ENCODE measurements around the gene HARS1. TPM values are rescaled to one million over a fixed set of nuclear protein-coding genes. Genes with fewer than 3 reads are reported as not detected.
A peak's percentile ranks its signal among the peaks of the same experiment; 100 is the strongest.
"Not testable (repeated sequence)": the region's sequence is repeated elsewhere in the genome, so short reads cannot be mapped to it uniquely, and the experiment has no call there.

Gene HARS1
- total and polyA plus RNA-seq, 4 experiments from 2014 or later = 60.7 to 72.9 (median 67.1) TPM

- Mint-ChIP-seq H3K27me3 (peaks cover 2% of the 10 kb centered on the region in 2 donors), H3K4me3 (peak overlapping the region; percentile 90 to 96 (median 90)), H3K27ac (peak overlapping the region; percentile 47 to 93 (median 81)), H3K4me1 (peaks cover 10 to 30% (median 20%) of the 10 kb centered on the region in 4 donors), H3K9me3 (peaks cover 0 to 7% (median 2%) of the 10 kb centered on the region in 8 donors), H3K36me3 (no peaks in the 10 kb centered on the region)
- intact Hi-C loops (cut with micrococcal nuclease) = loop anchor here (2.0 kb wide), 1 partner anchor 15 kb away; the partner anchor contains the start of genes IK and NDUFA2
- DNase-seq = peak in 4 of 5 donors; percentile 42 to 52 (median 43)
- peaks cover 13% of the 10 kb centered on the region for H3K4me1 ChIP-seq (ENCODE audit: insufficient read depth, low read length)
- H3K27me3 ChIP-seq (ENCODE audit: insufficient read depth, low read length) = no peaks in the 10 kb centered on the region
- peak overlapping the region; percentile 41 for H3K27ac ChIP-seq (ENCODE audit: low read depth, low read length)
- no peaks in the 10 kb centered on the region for H3K9me3 ChIP-seq (ENCODE audit: control insufficient read depth in 1 of 2, low read length in 2 of 2)
- peak overlapping the region; percentile 61 to 73 for H3K4me3 ChIP-seq (ENCODE audit: low read length in 2 of 2)
- ChIA-PET POLR2A (ENCODE audit: partially characterized antibody) (interaction anchor here (0.7 to 2.9 kb wide), 10 partner anchors 10 to 230 kb away, joined by 3 to 27 read pairs (median 14); partner anchors contain the start of genes ANKHD1, APBB3, EIF4EBP3 and HARS1), CTCF (ENCODE audit: partially characterized antibody) (interaction anchor here (1.2 to 4.7 kb wide), 4 partner anchors 13 to 261 kb away, joined by 3 to 22 read pairs (median 6); partner anchors contain the start of genes IK and NDUFA2)
- H3K36me3 ChIP-seq (ENCODE audit: insufficient read depth, low read length) = no peaks in the 10 kb centered on the region
These were observed 59.3 kb downstream of the HARS1 start for GRCh38 chr5:140631831-140632365.

DNA sequence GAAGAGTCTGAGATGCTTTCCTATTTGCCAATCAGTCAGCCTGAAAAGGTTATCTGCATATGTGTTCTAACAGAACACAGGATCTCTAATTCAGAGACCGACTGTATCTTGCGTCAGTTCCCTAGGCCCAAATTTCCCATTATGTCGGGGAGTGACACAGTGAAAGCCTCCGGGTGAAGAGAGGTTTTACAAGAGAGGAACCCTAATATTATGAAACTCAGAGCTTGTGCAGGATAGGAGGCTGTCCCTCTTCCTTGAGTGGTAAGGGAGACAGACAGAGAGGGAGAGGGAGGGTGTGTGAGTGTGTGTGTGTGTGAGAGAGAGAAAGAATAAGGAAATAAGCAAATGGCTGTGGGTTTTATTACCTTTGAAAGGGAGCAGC is 60.1 kb downstream of the HARS1 start:
- CTCF ChIA-PET (ENCODE audit: partially characterized antibody) = interaction anchor here (1.4 to 1.8 kb wide), 2 partner anchors 8 to 84 kb away, joined by 4 to 10 read pairs; partner anchors contain the start of genes EIF4EBP3 and TMCO6
- H3K36me3 ChIP-seq (ENCODE audit: insufficient read depth, low read length) = no peaks in the 10 kb centered on the region
- Mint-ChIP-seq H3K4me3 (peak overlapping the region; percentile 1 to 75 (median 66)), H3K36me3 (no peaks in the 10 kb centered on the region), H3K27me3 (peaks cover 2 to 3% of the 10 kb centered on the region in 2 donors), H3K27ac (peak overlapping the region in 2 of 7 donors; percentile 23 to 37), H3K4me1 (peaks cover 10 to 30% (median 20%) of the 10 kb centered on the region in 4 donors), H3K9me3 (peaks cover 0 to 7% (median 2%) of the 10 kb centered on the region in 8 donors)
- intact Hi-C loops (cut with micrococcal nuclease) = no loop called here
- H3K27ac ChIP-seq (ENCODE audit: low read depth, low read length) = no peak overlapping the region
- POLR2A ChIA-PET (ENCODE audit: partially characterized antibody) = interaction anchor here (1.4 to 2.9 kb wide), 3 partner anchors 8 to 229 kb away, joined by 4 to 18 read pairs (median 5); partner anchors contain the start of genes ANKHD1 and TMCO6
- no peaks in the 10 kb centered on the region for H3K27me3 ChIP-seq (ENCODE audit: insufficient read depth, low read length)
- H3K4me3 ChIP-seq (ENCODE audit: low read length in 2 of 2) = no peak overlapping the region
- H3K4me1 ChIP-seq (ENCODE audit: insufficient read depth, low read length) = peaks cover 13% of the 10 kb centered on the region
- DNase-seq = no peak
- no peaks in the 10 kb centered on the region for H3K9me3 ChIP-seq (ENCODE audit: control insufficient read depth in 1 of 2, low read length in 2 of 2)

DNA sequence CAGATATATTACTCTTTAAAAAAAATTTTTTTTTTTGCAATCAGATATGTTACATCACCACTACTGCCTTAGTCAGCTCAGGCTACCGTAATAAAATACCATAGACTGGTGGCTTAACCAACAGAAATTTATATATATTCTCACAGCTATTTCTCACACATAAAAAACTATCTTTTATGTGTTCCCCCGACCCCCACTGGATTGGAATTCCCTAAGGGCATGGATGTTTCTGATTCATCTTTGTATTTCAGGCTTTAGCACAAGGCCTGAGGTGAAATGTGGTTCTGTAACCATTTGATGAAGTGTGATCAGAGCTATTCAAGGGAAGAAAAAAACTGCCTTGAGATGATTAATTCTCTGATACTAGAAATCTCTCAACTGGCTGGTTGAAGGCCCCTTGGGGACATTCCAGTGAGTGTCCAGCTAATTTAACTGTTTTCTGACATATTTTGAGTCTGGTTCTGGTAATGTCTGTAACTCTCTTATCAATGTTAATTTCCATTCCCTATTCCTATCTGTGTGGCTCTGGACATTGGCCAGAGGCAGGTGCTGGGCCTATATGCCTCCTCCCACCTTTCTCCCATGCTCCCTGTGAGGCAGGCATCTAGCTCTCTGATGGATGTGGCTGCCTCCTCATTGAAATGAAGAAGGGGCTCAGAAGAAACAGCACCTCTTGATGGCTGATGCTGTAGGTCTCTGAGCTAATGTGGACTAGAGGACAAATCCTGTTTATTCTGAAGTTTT is 60.7 kb downstream of the HARS1 start:
- Histone ChIP-seq H3K27ac (ENCODE audit: low read depth, low read length) (no peak overlapping the region), H3K4me3 (ENCODE audit: low read length in 2 of 2) (no peak overlapping the region)
- intact Hi-C loops (cut with micrococcal nuclease) = no loop called here

GRCh38 chr5:140628711-140629110 is 62.5 kb downstream of the HARS1 start:
- DNase-seq = no peak
- no peak overlapping the region for H3K27ac Mint-ChIP-seq
- no peak overlapping the region for H3K4me3 Mint-ChIP-seq
- no peaks in the 10 kb centered on the region for H3K36me3 Mint-ChIP-seq
- peaks cover 3% of the 10 kb centered on the region in 2 donors for H3K27me3 Mint-ChIP-seq
- no peaks in the 10 kb centered on the region for H3K36me3 ChIP-seq (ENCODE audit: insufficient read depth, low read length)
- no peaks in the 10 kb centered on the region for H3K9me3 ChIP-seq (ENCODE audit: control insufficient read depth in 1 of 2, low read length in 2 of 2)
- peaks cover 0 to 7% (median 2%) of the 10 kb centered on the region in 8 donors for H3K9me3 Mint-ChIP-seq
- H3K27ac ChIP-seq (ENCODE audit: low read depth, low read length) = no peak overlapping the region
- POLR2A ChIA-PET (ENCODE audit: partially characterized antibody) = no interaction called here
- peaks cover 8 to 26% (median 14%) of the 10 kb centered on the region in 4 donors for H3K4me1 Mint-ChIP-seq
- CTCF ChIA-PET (ENCODE audit: partially characterized antibody) = no interaction called here
- H3K27me3 ChIP-seq (ENCODE audit: insufficient read depth, low read length) = no peaks in the 10 kb centered on the region
- intact Hi-C loops (cut with micrococcal nuclease) = no loop called here
- H3K4me1 ChIP-seq (ENCODE audit: insufficient read depth, low read length) = peaks cover 13% of the 10 kb centered on the region
- H3K4me3 ChIP-seq (ENCODE audit: low read length in 2 of 2) = no peak overlapping the region

More for the DNA sequence above, 60.7 kb downstream of the HARS1 start:
- H3K9me3 ChIP-seq (ENCODE audit: control insufficient read depth in 1 of 2, low read length in 2 of 2) = no peaks in the 10 kb centered on the region
- H3K36me3 ChIP-seq (ENCODE audit: insufficient read depth, low read length) = no peaks in the 10 kb centered on the region
- Mint-ChIP-seq H3K27ac (peak overlapping the region in 1 of 7 donors; percentile 27), H3K27me3 (peaks cover 2 to 3% of the 10 kb centered on the region in 2 donors), H3K36me3 (no peaks in the 10 kb centered on the region), H3K4me3 (peak overlapping the region in 4 of 8 donors; percentile 1 to 73 (median 68)), H3K9me3 (peaks cover 0 to 7% (median 2%) of the 10 kb centered on the region in 8 donors), H3K4me1 (peaks cover 10 to 30% (median 20%) of the 10 kb centered on the region in 4 donors)
- DNase-seq = no peak
- ChIA-PET POLR2A (ENCODE audit: partially characterized antibody) (interaction anchor here (1.4 to 2.9 kb wide), 3 partner anchors 8 to 229 kb away, joined by 4 to 18 read pairs (median 5); partner anchors contain the start of genes ANKHD1 and TMCO6), CTCF (ENCODE audit: partially characterized antibody) (interaction anchor here (1.0 to 1.8 kb wide), 3 partner anchors 9 to 257 kb away, joined by 3 to 10 read pairs (median 4); partner anchors contain the start of genes EIF4EBP3 and TMCO6)
- peaks cover 13% of the 10 kb centered on the region for H3K4me1 ChIP-seq (ENCODE audit: insufficient read depth, low read length)
- no peaks in the 10 kb centered on the region for H3K27me3 ChIP-seq (ENCODE audit: insufficient read depth, low read length)

DNA sequence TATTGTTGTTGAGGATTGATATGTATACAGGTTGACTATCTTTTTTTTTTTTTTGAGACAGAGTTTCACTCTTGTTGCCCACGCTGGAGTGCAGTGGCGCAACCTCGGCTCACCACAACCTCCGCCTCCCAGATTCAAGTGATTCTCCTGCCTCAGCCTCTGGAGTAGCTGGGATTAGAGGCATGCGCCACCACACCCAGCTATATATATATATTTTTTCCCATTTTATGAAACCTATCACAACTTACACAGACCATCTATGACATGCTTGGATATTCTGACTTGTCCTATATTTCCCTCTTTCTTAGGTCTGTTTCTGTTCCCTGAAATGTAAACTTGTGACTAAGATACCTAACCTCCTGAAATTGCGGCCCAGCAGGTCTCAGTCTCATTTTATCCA is 63.2 kb downstream of the HARS1 start:
- Histone ChIP-seq H3K4me3 (ENCODE audit: low read length in 2 of 2) (no peak overlapping the region), H3K27me3 (ENCODE audit: insufficient read depth, low read length) (no peaks in the 10 kb centered on the region), H3K9me3 (ENCODE audit: control insufficient read depth in 1 of 2, low read length in 2 of 2) (no peaks in the 10 kb centered on the region), H3K27ac (ENCODE audit: low read depth, low read length) (no peak overlapping the region), H3K36me3 (ENCODE audit: insufficient read depth, low read length) (no peaks in the 10 kb centered on the region), H3K4me1 (ENCODE audit: insufficient read depth, low read length) (peaks cover 7% of the 10 kb centered on the region)
- ChIA-PET POLR2A (ENCODE audit: partially characterized antibody) (interaction anchor here (1.0 kb wide), 1 partner anchor 227 kb away, joined by 3 read pairs; no protein-coding TSS in a partner anchor), CTCF (ENCODE audit: partially characterized antibody) (no interaction called here)
- peaks cover 4 to 19% (median 9%) of the 10 kb centered on the region in 4 donors for H3K4me1 Mint-ChIP-seq
- intact Hi-C loops (cut with micrococcal nuclease) = no loop called here
- H3K4me3 Mint-ChIP-seq = no peak overlapping the region
- DNase-seq = no peak
- no peak overlapping the region for H3K27ac Mint-ChIP-seq
- H3K36me3 Mint-ChIP-seq = no peaks in the 10 kb centered on the region
- H3K9me3 Mint-ChIP-seq = peaks cover 0 to 6% (median 2%) of the 10 kb centered on the region in 8 donors
- peaks cover 3% of the 10 kb centered on the region in 2 donors for H3K27me3 Mint-ChIP-seq

DNA sequence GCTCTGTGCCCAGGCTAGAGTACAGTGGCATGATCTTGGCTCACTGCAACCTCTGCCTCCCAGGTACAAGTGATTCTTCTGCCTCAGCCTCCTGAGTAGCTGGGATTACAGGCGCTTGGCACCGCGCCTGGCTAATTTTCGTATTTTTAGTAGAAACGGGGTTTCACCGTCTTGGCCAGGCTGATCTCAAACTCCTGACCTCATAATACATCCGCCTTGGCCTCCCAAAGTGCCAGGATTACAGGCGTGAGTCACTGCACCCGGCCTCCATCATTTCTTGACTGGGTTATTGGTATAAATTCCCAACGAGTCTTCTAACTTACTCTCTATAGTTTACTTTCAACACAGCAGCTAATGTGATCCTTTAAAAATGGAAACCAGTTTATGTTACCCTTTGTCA is 66.3 kb downstream of the HARS1 start:
- H3K27ac Mint-ChIP-seq; H3K4me3 ChIP-seq (ENCODE audit: low read length in 2 of 2); H3K9me3 Mint-ChIP-seq; H3K27me3 Mint-ChIP-seq; DNase-seq; H3K27ac ChIP-seq (ENCODE audit: low read depth, low read length); H3K36me3 ChIP-seq (ENCODE audit: insufficient read depth, low read length); H3K4me3 Mint-ChIP-seq; H3K9me3 ChIP-seq (ENCODE audit: control insufficient read depth in 1 of 2, low read length in 2 of 2); intact Hi-C loops (cut with micrococcal nuclease); H3K4me1 Mint-ChIP-seq; H3K27me3 ChIP-seq (ENCODE audit: insufficient read depth, low read length); H3K4me1 ChIP-seq (ENCODE audit: insufficient read depth, low read length); H3K36me3 Mint-ChIP-seq; POLR2A ChIA-PET (ENCODE audit: partially characterized antibody): not testable (repeated sequence)
- CTCF ChIA-PET (ENCODE audit: partially characterized antibody) = interaction anchor here (0.7 to 1.0 kb wide), 2 partner anchors 10 to 135 kb away, joined by 3 read pairs; no protein-coding TSS in a partner anchor
